Activated CD4-positive, CD25-positive, alpha-beta regulatory T cell treated with anti-CD3 and anti-CD28 coated beads, Interleukin-2, amount 50 U/mL, for 24 hours (primary cell): ENCODE results near the gene ALOX5.

Experiments used
- ATAC-seq, 2 donors: fragments of 150-1000 bp; cut with Tn5 transposase; one replicate each; pipeline ENCODE4 v1.10.0; 2021; ENCODE audit warnings: mild to moderate bottlenecking in 1 of 2, moderate library complexity in 1 of 2

Gene ALOX5

DNA sequence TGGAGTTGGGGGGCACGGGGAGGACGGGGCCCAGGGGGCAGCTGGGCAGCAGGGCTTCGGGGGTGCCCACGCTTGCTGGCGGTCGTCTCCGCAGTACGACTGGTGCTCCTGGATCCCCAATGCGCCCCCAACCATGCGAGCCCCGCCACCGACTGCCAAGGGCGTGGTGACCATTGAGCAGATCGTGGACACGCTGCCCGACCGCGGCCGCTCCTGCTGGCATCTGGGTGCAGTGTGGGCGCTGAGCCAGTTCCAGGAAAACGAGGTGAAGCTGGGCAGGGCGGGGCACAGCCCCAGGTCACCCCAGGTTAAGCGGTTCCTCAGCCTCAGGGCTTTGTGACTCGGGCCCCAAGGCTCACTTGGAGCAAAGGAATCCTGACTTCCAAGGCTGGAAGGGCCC lies 70.0 kb downstream of the ALOX5 start:
- no peak for ATAC-seq

GRCh38 chr10:45444976-45445898 lies 71.2 kb downstream of the ALOX5 start:
- no peak for ATAC-seq

DNA sequence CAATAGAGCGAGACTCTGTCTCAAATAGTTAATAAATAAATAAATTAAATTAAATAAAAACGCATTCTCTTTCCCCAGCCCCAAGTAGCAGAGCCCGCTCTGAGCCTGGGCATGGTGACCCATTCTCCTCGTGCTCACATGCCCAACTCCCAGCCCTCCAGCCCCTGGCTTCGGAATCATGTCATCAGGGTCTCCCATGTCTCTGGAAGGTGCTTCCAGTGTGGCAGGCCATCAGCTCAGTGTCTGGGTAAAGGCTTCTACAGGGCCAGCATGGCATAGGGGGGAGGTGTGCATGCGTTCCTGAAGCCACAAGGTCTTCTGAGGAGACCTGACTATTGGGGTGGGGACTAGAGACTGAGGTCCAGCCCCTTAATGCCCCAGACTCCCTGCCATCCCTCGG lies 72.8 kb downstream of the ALOX5 start:
- ATAC-seq, result no peak

- ATAC-seq, result no peak
Measured at GRCh38 chr10:45447416-45447815, 73.4 kb downstream of the ALOX5 start.

- no peak for ATAC-seq
Measured at GRCh38 chr10:45450866-45451265, 76.8 kb downstream of the ALOX5 start.

DNA sequence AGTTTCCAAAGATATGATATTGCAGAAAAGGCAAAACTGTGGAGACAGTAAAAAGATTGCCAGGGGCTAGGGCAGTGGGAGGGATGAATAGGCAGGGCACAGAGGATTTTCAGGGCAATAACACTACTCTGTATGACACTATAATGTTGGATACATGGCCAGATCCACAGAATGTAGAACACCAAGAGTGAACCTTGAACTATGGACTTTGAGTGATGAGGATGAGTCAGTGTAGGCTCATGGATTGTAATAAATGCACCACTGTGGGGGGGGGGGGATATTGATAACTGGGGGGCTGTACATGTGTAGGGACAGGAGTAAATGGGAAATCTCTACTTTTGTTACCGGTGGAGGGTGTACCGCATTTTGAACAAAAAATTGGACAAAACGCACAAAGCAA lies 77.4 kb downstream of the ALOX5 start:
- ATAC-seq, result no peak

DNA sequence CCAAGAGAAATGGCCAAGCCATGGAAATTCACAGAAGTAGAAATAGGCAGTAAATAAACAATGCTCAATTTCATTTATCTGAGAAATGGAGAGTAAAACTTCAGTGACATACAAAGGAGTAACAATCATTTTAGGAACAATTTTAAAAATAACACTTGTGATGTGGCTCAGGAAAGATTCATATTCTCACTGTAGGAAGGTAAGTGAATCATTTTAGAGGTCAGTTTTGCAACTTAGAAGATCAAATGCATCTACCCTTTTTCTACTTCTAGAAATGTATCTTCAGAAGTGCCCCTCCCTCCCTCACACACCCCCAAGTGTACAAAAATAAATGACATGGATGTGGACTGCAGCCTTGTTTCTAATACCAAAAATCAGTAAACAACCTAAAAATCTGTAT lies 78.3 kb downstream of the ALOX5 start:
- ATAC-seq, result no peak

DNA sequence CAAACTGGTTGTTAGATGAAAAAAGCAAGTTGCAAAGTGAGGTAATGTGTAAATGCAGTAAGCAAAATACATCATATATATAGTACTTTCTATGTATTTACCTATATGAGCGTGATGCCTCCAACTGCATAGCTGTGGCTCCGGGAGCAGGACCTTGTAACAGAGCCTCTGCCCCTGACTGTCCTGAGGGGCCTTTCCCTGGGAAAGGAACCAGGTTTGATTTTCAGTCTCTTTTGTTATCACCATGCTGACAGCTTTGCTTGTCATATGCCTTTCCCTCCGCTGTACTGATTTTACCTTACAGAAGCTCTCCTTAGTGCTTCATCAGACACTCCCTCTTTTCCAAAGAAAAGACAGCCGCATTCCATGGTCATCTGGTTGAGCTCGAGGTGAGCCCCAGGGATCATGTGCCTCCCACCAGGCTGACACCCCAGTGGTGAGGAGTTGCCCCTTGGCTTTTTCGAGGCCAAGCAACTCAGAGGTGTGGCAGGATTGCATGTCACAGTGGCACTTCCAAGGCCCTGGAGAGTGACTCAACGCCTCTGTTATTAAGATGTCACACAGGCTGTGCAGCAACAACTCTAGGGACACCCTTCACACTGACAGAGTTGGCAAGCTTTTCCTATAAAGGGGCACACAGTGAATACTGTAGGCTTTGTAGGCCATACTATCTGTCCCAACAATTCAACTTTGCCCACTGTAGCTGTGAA lies 78.9 kb downstream of the ALOX5 start:
- no peak for ATAC-seq

- no peak for ATAC-seq
Measured at GRCh38 chr10:45453639-45454255, 79.7 kb downstream of the ALOX5 start.

- no peak for ATAC-seq
Measured at GRCh38 chr10:45454262-45454661, 80.2 kb downstream of the ALOX5 start.

GRCh38 chr10:45454859-45455258 lies 80.8 kb downstream of the ALOX5 start:
- ATAC-seq, result no peak

- no peak for ATAC-seq
Measured at GRCh38 chr10:45456233-45456632, 82.2 kb downstream of the ALOX5 start.

DNA sequence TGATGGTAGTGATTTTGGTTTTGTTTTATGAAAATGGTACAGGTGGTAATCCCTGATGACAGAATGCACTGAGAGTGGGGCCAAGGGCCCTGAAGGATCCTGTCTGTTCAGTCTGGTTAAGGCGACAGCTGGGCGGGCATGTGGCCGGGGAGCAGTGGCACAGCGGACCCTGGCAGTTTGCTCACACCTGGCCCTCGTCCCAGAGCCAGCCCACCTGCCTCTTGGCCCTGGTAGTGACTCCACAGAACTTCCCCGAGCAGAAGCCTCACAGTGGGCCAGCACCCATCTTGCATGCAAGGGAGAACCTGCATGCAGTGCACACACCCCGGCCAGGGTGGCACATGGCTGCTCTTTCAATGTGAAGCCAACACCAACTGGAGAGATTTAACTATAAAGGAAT lies 82.8 kb downstream of the ALOX5 start:
- no peak for ATAC-seq

DNA sequence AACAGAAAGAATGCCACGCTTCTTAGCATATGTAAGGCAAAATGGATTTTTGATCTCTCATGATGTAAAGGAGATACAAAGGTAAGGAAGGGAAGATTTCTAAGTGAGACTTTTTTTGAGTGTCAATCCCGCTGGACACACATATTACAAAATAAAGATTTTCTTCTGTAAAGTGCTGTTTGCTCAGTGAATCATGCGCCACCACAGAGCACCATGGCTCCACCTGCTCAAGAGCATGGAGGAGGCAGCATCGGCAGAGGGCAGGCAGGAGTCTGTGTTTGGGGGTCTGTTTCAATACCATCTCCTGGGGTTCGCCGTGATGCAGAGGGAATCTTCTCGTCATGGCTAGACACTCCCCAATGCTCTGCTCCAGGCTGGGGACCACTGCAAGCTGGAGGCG lies 83.5 kb downstream of the ALOX5 start:
- ATAC-seq, result no peak

GRCh38 chr10:45460235-45460878 lies 86.3 kb downstream of the ALOX5 start:
- no peak for ATAC-seq

GRCh38 chr10:45461034-45461433 lies 87.0 kb downstream of the ALOX5 start:
- no peak for ATAC-seq

DNA sequence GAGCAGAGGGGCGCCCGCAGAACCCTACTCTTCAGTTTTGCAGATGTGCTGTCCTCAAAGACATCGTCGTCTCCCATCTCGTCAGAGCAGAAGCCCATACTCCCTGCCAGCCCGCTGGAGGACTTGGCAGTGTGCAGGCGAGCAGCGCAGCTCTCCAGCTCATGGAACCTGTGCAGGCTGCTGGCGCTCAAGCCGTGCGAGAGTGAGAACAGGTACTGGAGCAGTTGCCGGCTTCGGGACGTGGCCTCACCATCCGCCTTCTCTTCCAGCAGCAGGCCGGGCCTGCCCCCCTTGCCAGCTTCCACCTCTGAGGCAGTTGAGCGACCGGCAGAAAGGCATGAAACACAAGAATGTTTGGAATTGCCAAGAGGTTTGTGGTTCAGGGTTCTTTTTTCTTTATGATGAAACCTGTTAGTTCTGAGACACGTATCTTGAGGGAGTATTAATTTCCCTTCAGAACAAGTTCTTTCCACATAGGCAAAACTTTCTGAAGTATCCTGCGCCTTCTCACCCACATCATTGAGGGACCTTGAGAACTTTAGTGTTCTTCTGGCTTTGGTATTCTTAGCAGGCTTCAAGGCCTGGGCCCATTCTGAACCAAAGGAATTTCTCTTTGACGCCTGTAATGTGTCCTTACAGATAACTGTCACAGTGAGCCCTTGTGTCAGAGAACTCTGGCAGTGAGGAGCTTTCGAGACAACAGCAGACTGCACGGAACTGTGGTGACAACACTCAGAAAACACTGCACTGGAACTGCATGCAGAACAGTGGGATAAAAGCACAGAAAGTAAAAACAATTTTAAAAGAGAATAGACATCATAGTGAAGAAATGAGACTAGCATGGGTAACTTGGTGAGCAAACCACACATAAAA lies 89.5 kb downstream of the ALOX5 start:
- ATAC-seq, result no peak

DNA sequence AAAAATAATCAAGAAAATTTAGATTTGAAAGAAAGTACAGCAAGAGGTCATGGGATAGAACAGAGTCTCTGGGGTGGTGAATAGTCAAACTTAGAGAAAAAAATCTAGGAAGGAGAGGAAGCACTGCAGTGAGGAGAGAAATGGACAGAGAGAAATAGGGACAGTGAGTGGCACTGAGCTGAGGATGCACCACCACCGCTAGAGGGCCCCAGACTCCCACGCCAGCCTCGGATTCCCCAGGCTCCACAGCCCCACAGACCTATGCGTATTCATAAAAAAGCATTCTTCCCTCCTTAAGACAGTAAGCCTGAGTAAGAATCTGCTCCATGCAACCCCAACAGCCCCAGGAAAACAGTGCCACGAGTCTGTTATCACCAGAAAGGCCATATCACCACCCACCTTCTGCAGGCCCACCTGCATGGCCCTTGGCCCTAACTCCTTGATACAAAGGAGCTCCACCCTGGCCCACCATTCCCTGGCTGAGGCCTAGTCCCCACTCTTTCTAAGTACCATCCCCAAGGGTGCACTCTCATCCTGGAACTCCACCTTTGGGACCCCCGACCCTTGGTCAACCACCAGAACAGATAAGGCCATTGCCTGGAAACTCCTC lies 91.0 kb downstream of the ALOX5 start:
- ATAC-seq, result peak; percentile 83 to 91

DNA sequence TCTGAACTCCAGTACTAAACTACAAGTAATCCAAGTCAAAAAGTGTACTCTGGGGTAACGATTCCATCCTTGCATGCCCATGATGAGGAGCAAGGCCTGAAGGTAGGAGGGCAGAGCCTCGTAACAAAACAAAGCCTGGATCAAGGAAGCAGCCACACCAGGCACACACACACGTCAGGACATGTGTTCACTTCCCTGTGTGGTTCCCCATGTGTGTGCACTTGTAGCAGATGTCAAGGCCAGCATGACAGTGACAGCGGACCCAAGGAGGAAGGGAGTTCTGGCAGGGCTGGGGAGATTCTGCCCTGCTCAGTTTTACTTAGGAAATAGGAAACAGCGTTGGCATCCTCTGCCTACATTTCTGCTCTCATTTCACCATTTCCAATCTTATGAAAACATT lies 92.8 kb downstream of the ALOX5 start:
- ATAC-seq, result no peak

DNA sequence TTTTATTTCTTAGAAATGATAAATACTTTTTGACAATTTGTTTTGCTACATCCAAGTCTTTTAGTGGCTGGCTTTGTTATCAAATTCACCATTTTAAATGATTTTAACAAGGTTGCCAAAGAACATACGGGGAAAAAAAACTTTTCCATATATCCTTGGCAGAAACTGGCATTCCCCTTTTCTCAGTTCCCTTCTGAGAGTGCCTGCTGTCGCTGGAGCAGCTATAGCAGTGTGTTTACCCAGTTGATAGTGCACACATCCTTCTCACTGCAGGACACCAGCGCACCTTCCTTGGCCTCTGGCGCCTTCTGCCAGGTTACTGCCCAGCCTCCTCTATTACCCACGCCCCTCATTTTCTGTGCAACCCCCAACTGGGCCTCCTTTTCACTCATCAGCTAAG lies 94.1 kb downstream of the ALOX5 start:
- no peak for ATAC-seq
